T-helper 1 cell (primary cell): ENCODE measurements around the gene WFDC6.
"Not testable (repeated sequence)": the region's sequence is repeated elsewhere in the genome, so short reads cannot be mapped to it uniquely, and the experiment has no call there.

Source experiments
- DNase-seq, 5 donors: peaks; one replicate each; pipeline ENCODE4 v3.0.0-alpha.2; 2012 to 2020
- total RNA-seq, 4 donors: gene quantifications; one replicate each; lab custom pipeline; 2026; lab: John Stamatoyannopoulos, UW

WFDC6 gene
- 0 reads per million in 4 donors for total RNA-seq

- no peak for DNase-seq
Observed at GRCh38 chr20:45539382-45539781, at the start of gene WFDC6. TSS of gene WFDC6 (minus strand) at chr20:45539482. CDS start at chr20:45539407, 75 bp downstream.

GRCh38 chr20:45588800-45589199 lies 49.5 kb upstream of the WFDC6 start:
- DNase-seq, result no peak

GRCh38 chr20:45585986-45586385 lies 46.7 kb upstream of the WFDC6 start:
- not testable (repeated sequence) for DNase-seq

- not testable (repeated sequence) for DNase-seq
Observed at GRCh38 chr20:45584294-45584693, 45.0 kb upstream of the WFDC6 start.

- DNase-seq, result no peak
Observed at GRCh38 chr20:45583502-45583901, 44.2 kb upstream of the WFDC6 start.

GRCh38 chr20:45581702-45582101 lies 42.4 kb upstream of the WFDC6 start:
- no peak for DNase-seq

GRCh38 chr20:45579184-45579583 lies 39.9 kb upstream of the WFDC6 start, which contains the start of gene WFDC8:
TSS of gene WFDC8 (minus strand) at chr20:45579284. CDS start at chr20:45579247, 37 bp downstream.
- no peak for DNase-seq

GRCh38 chr20:45578231-45578630 lies 38.9 kb upstream of the WFDC6 start:
- DNase-seq, result no peak

- DNase-seq, result no peak
Observed at GRCh38 chr20:45576995-45577394, 37.7 kb upstream of the WFDC6 start.

GRCh38 chr20:45575931-45576330 lies 36.6 kb upstream of the WFDC6 start:
- DNase-seq, result no peak

- not testable (repeated sequence) for DNase-seq
Observed at GRCh38 chr20:45569650-45570049, 30.4 kb upstream of the WFDC6 start.

GRCh38 chr20:45564760-45565276 lies 25.5 kb upstream of the WFDC6 start:
- no peak for DNase-seq

- DNase-seq, result no peak
Observed at GRCh38 chr20:45555198-45555597, 15.9 kb upstream of the WFDC6 start.

- DNase-seq, result no peak
Observed at GRCh38 chr20:45552456-45552855, 13.2 kb upstream of the WFDC6 start.

GRCh38 chr20:45550765-45551164 lies 11.5 kb upstream of the WFDC6 start:
- DNase-seq, result no peak

- DNase-seq, result no peak
Observed at GRCh38 chr20:45548410-45548809, 9.1 kb upstream of the WFDC6 start.

- no peak for DNase-seq
Observed at GRCh38 chr20:45547206-45547770, 8.0 kb upstream of the WFDC6 start, which contains the start of gene EPPIN. TSS of gene EPPIN (minus strand) at chr20:45547401. CDS start at chr20:45547357, 44 bp downstream.

- no peak for DNase-seq
Observed at GRCh38 chr20:45545754-45546453, 6.6 kb upstream of the WFDC6 start.

GRCh38 chr20:45545351-45545750 lies 6.1 kb upstream of the WFDC6 start:
- no peak for DNase-seq

- DNase-seq, result no peak
Observed at GRCh38 chr20:45538209-45538799, 978 bp downstream of the WFDC6 start.

GRCh38 chr20:45527294-45527693 lies 12.0 kb downstream of the WFDC6 start:
- DNase-seq, result no peak

GRCh38 chr20:45523821-45524220 lies 15.5 kb downstream of the WFDC6 start:
- no peak for DNase-seq

GRCh38 chr20:45518282-45518681 lies 21.0 kb downstream of the WFDC6 start:
- DNase-seq, result no peak
